Endothelial cell of umbilical vein (primary cell): ENCODE measurements around the gene RFX2. TPM values are rescaled to one million over a fixed set of nuclear protein-coding genes. Genes with fewer than 3 reads are reported as not detected.

Experiments
- BruUV-seq: library from RNA; stranded (reverse); fragments of 400-500 nt; replicated peaks from 2 replicates; lab custom pipeline; 2021; lab: Mats Ljungman, UMichigan
- CTCF ChIA-PET: fragments of 300-600, 350-600 bp; sonication (Branson Sonifier 250); formaldehyde crosslinking; loops from one replicate; lab custom pipeline; 2021; ENCODE audit warnings: antibody characterized with exemption, inconsistent platforms; lab: Charles Lee
- POLR2A ChIA-PET: fragments of 300-600, 350-600 bp; sonication (Branson Sonifier 250); formaldehyde crosslinking; loops from one replicate; lab custom pipeline; 2021; ENCODE audit warnings: antibody characterized with exemption, inconsistent platforms; lab: Charles Lee
- DNase-seq: peaks from one replicate; pipeline ENCODE4 v3.0.0-alpha.2; 2011; ENCODE audit warnings: low read depth, low spot score
- FAIRE-seq: peaks from 2 replicates; lab custom pipeline; 2011; peaks lifted over from hg19 to GRCh38; lab: Jason Lieb, UNC
- H2AFZ ChIP-seq: 2 replicates; pipeline ENCODE4 v1.6.0; 2012; ENCODE audit warnings: low read depth, low read length, control low read depth, inconsistent platforms
- H3K27ac ChIP-seq: 2 replicates; pipeline ENCODE4 v1.5.1; 2011; ENCODE audit warnings: low read depth, mild to moderate bottlenecking, control low read depth, low read length, moderate library complexity; ENCODE audit not compliant: insufficient read depth
- H3K27me3 ChIP-seq, 2 experiments: 2 replicates each; pipeline versions ENCODE4 v1.6.0 to v1.6.1; 2011; ENCODE audit warnings: low read length in 2 of 2, mixed read lengths in 1 of 2; ENCODE audit not compliant: control insufficient read depth in 2 of 2, insufficient read depth in 2 of 2
- H3K36me3 ChIP-seq, 2 experiments: 2 replicates in 1 of 2; 3 replicates in 1 of 2; pipeline ENCODE4 v1.5.1; 2011; ENCODE audit warnings: low read length in 2 of 2, mild to moderate bottlenecking in 1 of 2, moderate library complexity in 1 of 2; ENCODE audit not compliant: control insufficient read depth in 2 of 2, insufficient read depth in 2 of 2; ENCODE audit errors: extremely low read depth in 1 of 2
- H3K4me1 ChIP-seq: 3 replicates; pipeline ENCODE4 v1.5.1; 2011; ENCODE audit warnings: mild to moderate bottlenecking, low read length; ENCODE audit not compliant: control insufficient read depth, insufficient read depth; ENCODE audit errors: extremely low read depth
- H3K4me2 ChIP-seq: 2 replicates; pipeline ENCODE4 v1.6.1; 2011; ENCODE audit warnings: low read length, control low read depth, mixed read lengths; ENCODE audit not compliant: insufficient read depth
- H3K4me3 ChIP-seq, 3 experiments: fragments of 200-600 bp in 1 of 3; sonication (generic), shearing (Covaris generic) in 1 of 3; replicated peaks in 1 of 3; 2 replicates each; pipeline ENCODE4 v1.5.1; 2011 to 2016; ENCODE audit warnings: control low read depth in 3 of 3, low read length in 3 of 3, mild to moderate bottlenecking in 2 of 3, inconsistent platforms in 1 of 3, low read depth in 1 of 3, moderate library complexity in 1 of 3; ENCODE audit not compliant: insufficient read depth in 1 of 3
- H3K79me2 ChIP-seq: 2 replicates; pipeline ENCODE4 v1.6.0; 2012; ENCODE audit warnings: low read length, inconsistent platforms; ENCODE audit not compliant: control insufficient read depth, insufficient read depth
- H3K9ac ChIP-seq: replicated peaks from 2 replicates; pipeline ENCODE3; 2011; ENCODE audit warnings: low read length, control low read depth; ENCODE audit not compliant: insufficient read depth; ENCODE audit errors: extremely low read depth
- H3K9me1 ChIP-seq: replicated peaks from 3 replicates; pipeline ENCODE4 v1.6.0; 2011; ENCODE audit warnings: mild to moderate bottlenecking, low read length; ENCODE audit not compliant: control insufficient read depth, insufficient read depth; ENCODE audit errors: extremely low read depth
- H3K9me3 ChIP-seq: replicated peaks from 2 replicates; pipeline ENCODE4 v1.5.1; 2012; ENCODE audit warnings: low read length, inconsistent platforms; ENCODE audit not compliant: control insufficient read depth, insufficient read depth
- H4K20me1 ChIP-seq: replicated peaks from 2 replicates; pipeline ENCODE3; 2011; ENCODE audit warnings: mild to moderate bottlenecking, low read length; ENCODE audit not compliant: control insufficient read depth, insufficient read depth; ENCODE audit errors: extremely low read depth
- CTCF ChIP-seq, 2 donors: IDR thresholded peaks; 1 replicate in 1 of 2; 2 replicates in 1 of 2; pipeline ENCODE4 v1.5.1; 2011; ENCODE audit warnings: low read length in 2 of 2, mild to moderate bottlenecking in 2 of 2, moderate library complexity in 2 of 2, control low read depth in 1 of 2, inconsistent platforms in 1 of 2, low read depth in 1 of 2; ENCODE audit not compliant: insufficient read depth in 1 of 2; ENCODE audit errors: extremely low read depth in 1 of 2
- EZH2 ChIP-seq: IDR thresholded peaks from 2 replicates; pipeline ENCODE4 v1.6.1; 2012; ENCODE audit warnings: borderline replicate concordance, low read depth, mild to moderate bottlenecking, moderate library complexity, low read length, inconsistent platforms; ENCODE audit not compliant: severe bottlenecking
- FOS ChIP-seq: IDR thresholded peaks from 2 replicates; pipeline ENCODE4 v1.6.1; 2011; ENCODE audit warnings: mild to moderate bottlenecking, low read length, moderate library complexity, borderline replicate concordance; ENCODE audit not compliant: insufficient read depth
- GATA2 ChIP-seq: IDR thresholded peaks from 2 replicates; pipeline ENCODE4 v1.7.0; 2011; ENCODE audit warnings: low read depth, mild to moderate bottlenecking, moderate library complexity, mixed read lengths, low read length; ENCODE audit not compliant: insufficient read length, insufficient read depth
- JUN ChIP-seq: IDR thresholded peaks from 2 replicates; pipeline ENCODE4 v1.6.1; 2011; ENCODE audit warnings: borderline replicate concordance, low read depth; ENCODE audit not compliant: insufficient read length, insufficient read depth
- MAX ChIP-seq: IDR thresholded peaks from 2 replicates; pipeline ENCODE4 v1.6.1; 2011; ENCODE audit not compliant: insufficient read depth, insufficient read length
- MYC ChIP-seq: IDR thresholded peaks from one replicate; pipeline ENCODE4 v1.6.1; 2011; ENCODE audit warnings: mild to moderate bottlenecking, low read depth, low read length
- POLR2A ChIP-seq: IDR thresholded peaks from 2 replicates; pipeline ENCODE4 v1.6.1; 2012; ENCODE audit warnings: low read depth, mild to moderate bottlenecking, control low read depth, low read length
- POLR2AphosphoS5 ChIP-seq: IDR thresholded peaks from 2 replicates; pipeline ENCODE4 v1.6.1; 2012; ENCODE audit warnings: low read depth, mild to moderate bottlenecking, control low read depth, low read length, moderate library complexity; ENCODE audit not compliant: insufficient read depth
- dilution Hi-C: fragments of 300-500 bp; cut with MboI; formaldehyde crosslinking; loops from one replicate; pipeline ENCODE4 v1.15.0; 2019; ENCODE audit warnings: low sequenced_read_pairs; ENCODE audit not compliant: extremely low pct_ligation_motif_present
- intact Hi-C: fragments of 100-400 bp; cut with micrococcal nuclease; formaldehyde crosslinking; loops from one replicate; pipeline ENCODE4 v1.10.0; 2022
- polyA plus RNA-seq, 4 experiments: library from polyadenylated mRNA; depleted of rRNA in 3 of 4; stranded (reverse) in 3 of 4; unstranded in 1 of 4; fragments of >200 nt; gene quantifications; 2 replicates each; pipeline versions ENCODE4 v1.2.1 to v1.2.3, GENCODE V29; 2011 to 2012; ENCODE audit warnings: missing spikeins in 1 of 4
- total RNA-seq: library from RNA; stranded (reverse); gene quantifications from 2 replicates; pipeline ENCODE4 v1.2.3, GENCODE V29; 2021

Gene RFX2
- total and polyA plus RNA-seq, 2 donors (not counting 3 experiments of a cell fraction or from before 2014, with no cell fraction given): 16.1 to 19.0 TPM

GRCh38 chr19:5958074-5958850 is 152.0 kb downstream of the RFX2 start:
- BruUV-seq: no TSS peak
- FAIRE-seq (no peak), DNase-seq (no peak)
- peaks cover 95% of the 10 kb centered on the region for H3K79me2 ChIP-seq
- dilution Hi-C loops (no loop called here), intact Hi-C loops (no loop called here)
- no peak overlapping the region for H3K9ac ChIP-seq
- peaks cover 0 to 3% of the 10 kb centered on the region in 2 experiments for H3K36me3 ChIP-seq
- H3K9me3 ChIP-seq: no peaks in the 10 kb centered on the region
- H3K4me3 ChIP-seq: no peak overlapping the region
- ChIA-PET POLR2A (no interaction called here), CTCF (interaction anchor here (1.0 to 1.3 kb wide), 2 partner anchors 22 to 154 kb away, joined by 3 read pairs; no protein-coding TSS in a partner anchor)
- H3K4me2 ChIP-seq: no peak overlapping the region
- TF ChIP-seq EZH2: no peak
- TF ChIP-seq FOS: no peak
- TF ChIP-seq JUN: no peak
- no peak for TF ChIP-seq POLR2AphosphoS5
- TF ChIP-seq POLR2A: no peak
- TF ChIP-seq MYC: no peak
- no peak for TF ChIP-seq GATA2
- TF ChIP-seq MAX: no peak
- no peak for TF ChIP-seq CTCF (IDR thresholded peaks at IDR 0.05; ENCODE audit: extremely low read depth in 1 of 2, insufficient read depth in 1 of 2, low read depth in 1 of 2, low read length in 2 of 2)
- peaks cover 33% of the 10 kb centered on the region for H3K4me1 ChIP-seq
- no peaks in the 10 kb centered on the region for H4K20me1 ChIP-seq
- H3K9me1 ChIP-seq: no peaks in the 10 kb centered on the region
- no peak overlapping the region for H2AFZ ChIP-seq
- H3K27me3 ChIP-seq: no peaks in the 10 kb centered on the region
- H3K27ac ChIP-seq: no peak overlapping the region
